K562 treated with DMSO at 1 percent for 48 hours (cell line): ENCODE results near the gene RMDN3. TPM values are rescaled to one million over a fixed set of nuclear protein-coding genes. Genes with fewer than 3 reads are reported as not detected.

Source experiments
- total RNA-seq: library from RNA; unstranded; fragments of 300-600 nt; gene quantifications from 2 replicates; pipeline ENCODE4 v1.2.3, GENCODE V29; 2022; ENCODE audit warnings: low replicate concordance; ENCODE audit errors: extremely low read depth

Gene RMDN3
- total RNA-seq: not detected in 2 replicates

GRCh38 chr15:40754883-40755811 lies at the start of gene RMDN3:
Gene RMDN3 (minus strand): TSS chr15:40755254. CDS start chr15:40754783, 471 bp downstream.

GRCh38 chr15:40769274-40770146 lies 14.5 kb upstream of the RMDN3 start, which contains the start of gene C15orf62:
Gene C15orf62 (plus strand): TSS chr15:40769980. CDS start chr15:40770496, 516 bp downstream.

GRCh38 chr15:40763801-40764628 lies 9.0 kb upstream of the RMDN3 start, which contains the start of gene GCHFR:
Gene GCHFR (plus strand): TSS chr15:40764068. CDS start chr15:40764181, 113 bp downstream.

DNA sequence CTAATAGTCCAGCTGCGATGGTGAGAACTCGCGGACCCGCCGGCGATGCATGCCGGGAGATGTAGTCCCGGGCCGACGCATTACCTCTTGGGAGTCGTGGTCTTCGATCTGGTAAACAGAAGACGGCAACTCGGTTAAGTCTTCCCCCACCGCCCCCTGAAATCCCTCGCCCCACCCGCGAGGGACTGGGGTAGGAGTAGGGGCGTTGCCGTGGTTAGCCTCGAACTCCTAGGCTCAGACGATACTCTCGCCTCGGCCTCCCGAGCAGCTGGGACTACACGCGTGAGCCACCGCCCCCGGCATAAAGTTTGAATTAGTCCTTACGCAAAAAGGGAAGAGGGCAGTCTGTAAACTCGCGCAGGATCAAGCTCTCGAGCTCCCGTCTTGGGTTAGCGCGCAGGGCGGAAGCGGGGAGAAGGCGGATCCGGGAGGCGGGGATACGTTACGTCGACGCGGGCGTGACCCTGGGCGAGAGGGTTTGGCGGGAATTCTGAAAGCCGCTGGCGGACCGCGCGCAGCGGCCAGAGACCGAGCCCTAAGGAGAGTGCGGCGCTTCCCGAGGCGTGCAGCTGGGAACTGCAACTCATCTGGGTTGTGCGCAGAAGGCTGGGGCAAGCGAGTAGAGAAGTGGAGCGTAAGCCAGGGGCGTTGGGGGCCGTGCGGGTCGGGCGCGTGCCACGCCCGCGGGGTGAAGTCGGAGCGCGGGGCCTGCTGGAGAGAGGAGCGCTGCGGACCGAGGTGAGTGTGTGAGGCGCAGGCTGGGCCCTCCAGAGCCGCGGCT lies 60.2 kb downstream of the RMDN3 start, which contains the start of gene RAD51:
TSS of gene RAD51 (plus strand) at position 487 of the 781 bp plus-strand sequence. CDS start 3,585 bp downstream, outside the sequence.

Other genes starting within 250 kb of the RMDN3 start
- not detected in 2 replicates for gene CCDC32, start 190.2 kb downstream of the RMDN3 start, total RNA-seq
- gene RPUSD2, start 186.0 kb downstream of the RMDN3 start, total RNA-seq: not detected in 2 replicates
- gene KNL1, start 161.0 kb downstream of the RMDN3 start, total RNA-seq: not detected in 2 replicates
- gene RAD51, start 60.1 kb downstream of the RMDN3 start, total RNA-seq: not detected in 2 replicates
- gene GCHFR, start 8.8 kb upstream of the RMDN3 start, total RNA-seq: not detected in 2 replicates
- not detected in 2 replicates for gene C15orf62, start 14.7 kb upstream of the RMDN3 start, total RNA-seq
- not detected in 2 replicates for gene ZFYVE19, start 51.8 kb upstream of the RMDN3 start, total RNA-seq
- gene DNAJC17, start 52.2 kb upstream of the RMDN3 start, total RNA-seq: not detected in 2 replicates
- gene PPP1R14D, start 73.5 kb upstream of the RMDN3 start, total RNA-seq: not detected in 2 replicates
- not detected in 2 replicates for gene SPINT1, start 88.8 kb upstream of the RMDN3 start, total RNA-seq
- gene RHOV, start 119.0 kb upstream of the RMDN3 start, total RNA-seq: not detected in 2 replicates
- not detected in 2 replicates for gene VPS18, start 139.2 kb upstream of the RMDN3 start, total RNA-seq
- gene DLL4, start 174.1 kb upstream of the RMDN3 start, total RNA-seq: not detected in 2 replicates
- gene CHAC1, start 198.2 kb upstream of the RMDN3 start, total RNA-seq: not detected in 2 replicates